Immature natural killer cell (primary cell): Measurements from ENCODE around the gene SMG7. TPM values are rescaled to one million over a fixed set of nuclear protein-coding genes. Genes with fewer than 3 reads are reported as not detected.
A peak's percentile ranks its signal among the peaks of the same experiment; 100 is the strongest.

Source experiments
- DNase-seq, 3 donors: peaks; one replicate each; pipeline ENCODE4 v3.0.0; 2022; ENCODE audit warnings: mixed read lengths in 1 of 3
- H3K27ac Mint-ChIP-seq, 6 donors: one replicate each; pipeline ENCODE4 v1.8.0; 2020; ENCODE audit warnings: mixed read lengths in 6 of 6, mild to moderate bottlenecking in 5 of 6, inconsistent platforms in 4 of 6, moderate library complexity in 3 of 6
- H3K27me3 Mint-ChIP-seq, 3 donors: one replicate each; pipeline ENCODE4 v1.8.0; 2020 to 2021; ENCODE audit warnings: low read depth in 3 of 3, mild to moderate bottlenecking in 3 of 3, mixed read lengths in 3 of 3, moderate library complexity in 3 of 3, inconsistent platforms in 1 of 3
- H3K36me3 Mint-ChIP-seq, 3 donors: one replicate each; pipeline ENCODE4 v1.8.0; 2020; ENCODE audit warnings: mixed read lengths in 3 of 3, inconsistent platforms in 2 of 3, mild to moderate bottlenecking in 2 of 3
- H3K4me1 Mint-ChIP-seq, 2 donors: one replicate each; pipeline ENCODE4 v1.8.0; 2020; ENCODE audit warnings: inconsistent platforms in 2 of 2, mild to moderate bottlenecking in 2 of 2, mixed read lengths in 2 of 2, moderate library complexity in 1 of 2
- H3K4me3 Mint-ChIP-seq, 5 donors: one replicate each; pipeline ENCODE4 v1.8.0; 2020; ENCODE audit warnings: mild to moderate bottlenecking in 5 of 5, mixed read lengths in 5 of 5, inconsistent platforms in 3 of 5, moderate library complexity in 3 of 5
- H3K9me3 Mint-ChIP-seq, 6 donors: one replicate each; pipeline ENCODE4 v1.8.0; 2020; ENCODE audit warnings: mild to moderate bottlenecking in 6 of 6, mixed read lengths in 6 of 6, inconsistent platforms in 4 of 6, moderate library complexity in 3 of 6
- polyA plus RNA-seq, 3 donors: library from polyadenylated mRNA; unstranded; fragments of 300-500 nt; fragmentation: Illumina TruSeq; gene quantifications; one replicate each; pipeline ENCODE4 v1.2.3, GENCODE V29; 2021

The SMG7 gene
- polyA plus RNA-seq, 3 donors from 2014 or later, result 6.4 to 38.5 (median 11.2) TPM

GRCh38 chr1:183508694-183509093 lies 36.4 kb downstream of the SMG7 start:
- Mint-ChIP-seq H3K4me3 (no peak overlapping the region), H3K36me3 (no peaks in the 10 kb centered on the region), H3K9me3 (no peaks in the 10 kb centered on the region), H3K27me3 (no peaks in the 10 kb centered on the region), H3K27ac (no peak overlapping the region), H3K4me1 (peaks cover 6 to 18% of the 10 kb centered on the region in 2 donors)
- no peak for DNase-seq

- H3K36me3 Mint-ChIP-seq, result peaks cover 0 to 12% (median 4%) of the 10 kb centered on the region in 3 donors
- H3K4me1 Mint-ChIP-seq, result peaks cover 9 to 30% of the 10 kb centered on the region in 2 donors
- no peaks in the 10 kb centered on the region for H3K27me3 Mint-ChIP-seq
- H3K27ac Mint-ChIP-seq, result peak overlapping the region in 2 of 6 donors; percentile 2 to 32
- DNase-seq, result no peak
- H3K4me3 Mint-ChIP-seq, result no peak overlapping the region
- no peaks in the 10 kb centered on the region for H3K9me3 Mint-ChIP-seq
Measured at GRCh38 chr1:183512450-183512849, 40.2 kb downstream of the SMG7 start.

- Mint-ChIP-seq H3K27me3 (no peaks in the 10 kb centered on the region), H3K36me3 (peaks cover 0 to 14% (median 9%) of the 10 kb centered on the region in 3 donors), H3K27ac (peak overlapping the region in 1 of 6 donors; percentile 19), H3K4me3 (no peak overlapping the region), H3K9me3 (no peaks in the 10 kb centered on the region), H3K4me1 (peaks cover 9 to 30% of the 10 kb centered on the region in 2 donors)
- DNase-seq, result no peak
Measured at GRCh38 chr1:183514235-183514634, 41.9 kb downstream of the SMG7 start.

- Mint-ChIP-seq H3K36me3 (peaks cover 0 to 14% (median 9%) of the 10 kb centered on the region in 3 donors), H3K27me3 (no peaks in the 10 kb centered on the region), H3K9me3 (no peaks in the 10 kb centered on the region), H3K4me3 (no peak overlapping the region), H3K27ac (peak overlapping the region in 2 of 6 donors; percentile 12 to 60), H3K4me1 (peaks cover 9 to 30% of the 10 kb centered on the region in 2 donors)
- no peak for DNase-seq
Measured at GRCh38 chr1:183515002-183515689, 42.8 kb downstream of the SMG7 start.

GRCh38 chr1:183516725-183517124 lies 44.4 kb downstream of the SMG7 start:
- Mint-ChIP-seq H3K36me3 (peaks cover 0 to 18% (median 10%) of the 10 kb centered on the region in 3 donors), H3K27ac (peak overlapping the region in 1 of 6 donors; percentile 4), H3K27me3 (no peaks in the 10 kb centered on the region), H3K4me1 (peaks cover 3 to 21% of the 10 kb centered on the region in 2 donors), H3K9me3 (no peaks in the 10 kb centered on the region), H3K4me3 (no peak overlapping the region)
- DNase-seq, result no peak

- no peak for DNase-seq
- Mint-ChIP-seq H3K9me3 (no peaks in the 10 kb centered on the region), H3K27me3 (no peaks in the 10 kb centered on the region), H3K27ac (no peak overlapping the region), H3K36me3 (peaks cover 0 to 22% (median 13%) of the 10 kb centered on the region in 3 donors), H3K4me1 (peaks cover 3 to 15% of the 10 kb centered on the region in 2 donors), H3K4me3 (no peak overlapping the region)
Measured at GRCh38 chr1:183517401-183517800, 45.1 kb downstream of the SMG7 start.

- Mint-ChIP-seq H3K27me3 (no peaks in the 10 kb centered on the region), H3K9me3 (no peaks in the 10 kb centered on the region), H3K4me3 (no peak overlapping the region), H3K4me1 (peaks cover 0 to 6% of the 10 kb centered on the region in 2 donors), H3K27ac (peak overlapping the region in 1 of 6 donors; percentile 17), H3K36me3 (peaks cover 0 to 22% (median 13%) of the 10 kb centered on the region in 3 donors)
- DNase-seq, result no peak
Measured at GRCh38 chr1:183520379-183520778, 48.1 kb downstream of the SMG7 start.

GRCh38 chr1:183522104-183522503 lies 49.8 kb downstream of the SMG7 start:
- H3K27me3 Mint-ChIP-seq, result no peaks in the 10 kb centered on the region

GRCh38 chr1:183528577-183528976 lies 56.3 kb downstream of the SMG7 start:
- Mint-ChIP-seq H3K36me3 (peaks cover 7 to 21% (median 15%) of the 10 kb centered on the region in 3 donors), H3K4me3 (no peak overlapping the region), H3K27ac (peak overlapping the region in 2 of 6 donors; percentile 16 to 30), H3K9me3 (no peaks in the 10 kb centered on the region), H3K4me1 (no peaks in the 10 kb centered on the region), H3K27me3 (no peaks in the 10 kb centered on the region)
- DNase-seq, result no peak

More at GRCh38 chr1:183522104-183522503, 49.8 kb downstream of the SMG7 start:
- Mint-ChIP-seq H3K4me3 (no peak overlapping the region), H3K4me1 (no peaks in the 10 kb centered on the region), H3K9me3 (no peaks in the 10 kb centered on the region), H3K27ac (peak overlapping the region in 1 of 6 donors; percentile 11), H3K36me3 (peaks cover 3 to 17% (median 13%) of the 10 kb centered on the region in 3 donors)
- DNase-seq, result no peak

- peak overlapping the region in 1 of 6 donors; percentile 72 for H3K27ac Mint-ChIP-seq
Measured at GRCh38 chr1:183533617-183534174, 61.4 kb downstream of the SMG7 start.

GRCh38 chr1:183537405-183537804 lies 65.1 kb downstream of the SMG7 start:
- no peak for DNase-seq
- Mint-ChIP-seq H3K36me3 (peaks cover 23 to 56% (median 54%) of the 10 kb centered on the region in 3 donors), H3K4me3 (no peak overlapping the region), H3K9me3 (no peaks in the 10 kb centered on the region), H3K4me1 (no peaks in the 10 kb centered on the region), H3K27me3 (no peaks in the 10 kb centered on the region), H3K27ac (no peak overlapping the region)

More at GRCh38 chr1:183533617-183534174, 61.4 kb downstream of the SMG7 start:
- Mint-ChIP-seq H3K36me3 (peaks cover 8 to 37% (median 34%) of the 10 kb centered on the region in 3 donors), H3K4me1 (no peaks in the 10 kb centered on the region), H3K9me3 (no peaks in the 10 kb centered on the region), H3K27me3 (no peaks in the 10 kb centered on the region), H3K4me3 (no peak overlapping the region)
- DNase-seq, result no peak

- Mint-ChIP-seq H3K4me3 (no peak overlapping the region), H3K9me3 (no peaks in the 10 kb centered on the region), H3K27ac (peak overlapping the region in 3 of 6 donors; percentile 28 to 71 (median 43)), H3K4me1 (no peaks in the 10 kb centered on the region), H3K27me3 (peaks cover 0 to 1% (median 0%) of the 10 kb centered on the region in 3 donors), H3K36me3 (peaks cover 30 to 65% (median 42%) of the 10 kb centered on the region in 3 donors)
- peak; percentile 26 to 41 (median 38) for DNase-seq
Measured at GRCh38 chr1:183543619-183544204, 71.4 kb downstream of the SMG7 start.

GRCh38 chr1:183544598-183545297 lies 72.4 kb downstream of the SMG7 start:
- Mint-ChIP-seq H3K36me3 (peaks cover 22 to 65% (median 36%) of the 10 kb centered on the region in 3 donors), H3K27ac (peak overlapping the region in 1 of 6 donors; percentile 38), H3K4me1 (no peaks in the 10 kb centered on the region), H3K9me3 (no peaks in the 10 kb centered on the region), H3K4me3 (no peak overlapping the region), H3K27me3 (peaks cover 0 to 1% (median 0%) of the 10 kb centered on the region in 3 donors)
- no peak for DNase-seq
